Loucy (cell line): ENCODE data around the gene PRKRIP1.

Source experiments
- H2AFZ ChIP-seq: fragments of 200-600 bp; sonication (generic); 2 replicates; pipeline ENCODE4 v1.6.0; 2016; ENCODE audit warnings: antibody characterized with exemption, mild to moderate bottlenecking, low read length, moderate library complexity
- H3F3A ChIP-seq: fragments of 200-600 bp; 2 replicates; pipeline ENCODE4 v1.6.0; 2016; ENCODE audit warnings: antibody characterized with exemption, low read depth, mild to moderate bottlenecking
- H3K27me3 ChIP-seq: fragments of 200-600 bp; sonication (generic); 2 replicates; pipeline ENCODE4 v1.6.1; 2014; ENCODE audit warnings: low read length, mild to moderate bottlenecking; ENCODE audit not compliant: insufficient read depth, poor library complexity, severe bottlenecking
- H3K36me3 ChIP-seq: fragments of 200-600 bp; sonication (generic); 2 replicates; pipeline ENCODE4 v1.6.1; 2016; ENCODE audit warnings: low read length; ENCODE audit not compliant: insufficient read depth
- H3K4me1 ChIP-seq: fragments of 200-600 bp; sonication (generic); 2 replicates; pipeline ENCODE4 v1.5.1; 2014; ENCODE audit warnings: low read length, mild to moderate bottlenecking; ENCODE audit not compliant: insufficient read depth, poor library complexity, severe bottlenecking
- H3K4me2 ChIP-seq: fragments of 200-600 bp; sonication (generic); 2 replicates; pipeline ENCODE4 v1.6.0; 2014; ENCODE audit warnings: antibody characterized with exemption, low read length, low read depth, mild to moderate bottlenecking; ENCODE audit not compliant: poor library complexity, severe bottlenecking
- H3K4me3 ChIP-seq: fragments of 200-600 bp; sonication (generic); 2 replicates; pipeline ENCODE4 v1.5.1; 2014; ENCODE audit warnings: low read length, mild to moderate bottlenecking, mixed read lengths; ENCODE audit not compliant: poor library complexity, severe bottlenecking
- H3K79me2 ChIP-seq: fragments of 200-600 bp; sonication (generic); 2 replicates; pipeline ENCODE4 v1.6.1; 2014; ENCODE audit warnings: low read length; ENCODE audit not compliant: insufficient read depth
- H3K9ac ChIP-seq: fragments of 200-600 bp; sonication (generic); 2 replicates; pipeline ENCODE4 v1.6.0; 2014; ENCODE audit warnings: mild to moderate bottlenecking, low read depth, low read length, moderate library complexity; ENCODE audit not compliant: poor library complexity, severe bottlenecking
- H3K9me2 ChIP-seq: fragments of 200-600 bp; sonication (generic); replicated peaks from 2 replicates; pipeline ENCODE4 v1.6.1; 2016; ENCODE audit warnings: low read depth, low read length, mixed read lengths
- H3K9me3 ChIP-seq: fragments of 200-600 bp; sonication (generic); 2 replicates; pipeline ENCODE4 v1.6.1; 2014; ENCODE audit warnings: mild to moderate bottlenecking, antibody characterized with exemption, low read length, low read depth; ENCODE audit not compliant: insufficient read depth
- H4K20me1 ChIP-seq: fragments of 200-600 bp; sonication (generic); 2 replicates; pipeline ENCODE4 v1.6.0; 2014; ENCODE audit warnings: antibody characterized with exemption, low read length, mild to moderate bottlenecking; ENCODE audit not compliant: insufficient read depth, poor library complexity, severe bottlenecking
- CTCF ChIP-seq: fragments of 200-600 bp; sonication (generic); conservative IDR thresholded peaks from 2 replicates; pipeline ENCODE4 v1.5.1; 2014; ENCODE audit warnings: mild to moderate bottlenecking, antibody characterized with exemption, low read length
- EZH2phosphoT487 ChIP-seq: fragments of 200-600 bp; IDR thresholded peaks from 2 replicates; pipeline ENCODE4 v1.6.1; 2018; ENCODE audit warnings: antibody characterized with exemption, mild to moderate bottlenecking, moderate library complexity, borderline replicate concordance

The PRKRIP1 gene

GRCh38 chr7:102392330-102392729 is 3.8 kb upstream of the PRKRIP1 start:
- TF ChIP-seq CTCF: no peak
- TF ChIP-seq EZH2phosphoT487: no peak
- Histone ChIP-seq H3K9me2 (no peaks in the 10 kb centered on the region), H3K4me2 (no peak overlapping the region), H3K9me3 (no peaks in the 10 kb centered on the region), H3K4me1 (peaks cover 9% of the 10 kb centered on the region), H3K4me3 (no peak overlapping the region), H3F3A (no peaks in the 10 kb centered on the region), H3K9ac (no peak overlapping the region), H2AFZ (no peak overlapping the region), H4K20me1 (peaks cover 8% of the 10 kb centered on the region), H3K36me3 (peaks cover 5% of the 10 kb centered on the region; the same call in 1 of the 2 replicates), H3K27me3 (no peaks in the 10 kb centered on the region), H3K79me2 (peaks cover 10% of the 10 kb centered on the region)

GRCh38 chr7:102393467-102393866 is 2.7 kb upstream of the PRKRIP1 start:
- H3K36me3 ChIP-seq: peaks cover 5% of the 10 kb centered on the region; the same call in 1 of the 2 replicates
- H3K4me2 ChIP-seq: no peak overlapping the region

GRCh38 chr7:102395592-102395872 is 631 bp upstream of the PRKRIP1 start:
- peaks cover 14% of the 10 kb centered on the region; the same call in 1 of the 2 replicates for H3K36me3 ChIP-seq
- no peaks in the 10 kb centered on the region for H3K27me3 ChIP-seq
- H3K9me2 ChIP-seq: no peaks in the 10 kb centered on the region
- no peaks in the 10 kb centered on the region for H3F3A ChIP-seq
- H4K20me1 ChIP-seq: peaks cover 8% of the 10 kb centered on the region
- peaks cover 25% of the 10 kb centered on the region for H3K79me2 ChIP-seq
- no peak for TF ChIP-seq EZH2phosphoT487
- no peak for TF ChIP-seq CTCF
- peak overlapping the region; percentile 78 for H2AFZ ChIP-seq
- peak overlapping the region; percentile 98 for H3K4me3 ChIP-seq
- H3K9ac ChIP-seq: peak overlapping the region; percentile 91
- H3K9me3 ChIP-seq: no peaks in the 10 kb centered on the region
- H3K4me1 ChIP-seq: peaks cover 9% of the 10 kb centered on the region
- peak overlapping the region; percentile 85 for H3K4me2 ChIP-seq

More at GRCh38 chr7:102393467-102393866, 2.7 kb upstream of the PRKRIP1 start:
- Histone ChIP-seq H3K9ac (no peak overlapping the region), H3K79me2 (peaks cover 19% of the 10 kb centered on the region), H3K4me3 (no peak overlapping the region), H2AFZ (no peak overlapping the region), H3K9me3 (no peaks in the 10 kb centered on the region), H3K9me2 (no peaks in the 10 kb centered on the region), H3K4me1 (peaks cover 9% of the 10 kb centered on the region), H3F3A (no peaks in the 10 kb centered on the region), H3K27me3 (no peaks in the 10 kb centered on the region), H4K20me1 (peaks cover 8% of the 10 kb centered on the region)
- TF ChIP-seq EZH2phosphoT487 (no peak), CTCF (no peak)
